IMR-90 (cell line): ENCODE results near the gene DMD.

Source experiments
- FOS ChIP-seq: fragments of 150-350 bp; IDR thresholded peaks from 2 replicates; pipeline ENCODE4 v1.6.1; 2016; ENCODE audit warnings: low read depth, low read length
- MXI1 ChIP-seq: IDR thresholded peaks from 2 replicates; pipeline ENCODE4 v1.6.1; 2012; ENCODE audit warnings: low read depth, mild to moderate bottlenecking, low read length, moderate library complexity, borderline replicate concordance
- SMC3 ChIP-seq: fragments of 150-350 bp; IDR thresholded peaks from 2 replicates; pipeline ENCODE4 v1.6.1; 2016; ENCODE audit warnings: low read depth, mild to moderate bottlenecking, antibody characterized with exemption, low read length, moderate library complexity

DNA sequence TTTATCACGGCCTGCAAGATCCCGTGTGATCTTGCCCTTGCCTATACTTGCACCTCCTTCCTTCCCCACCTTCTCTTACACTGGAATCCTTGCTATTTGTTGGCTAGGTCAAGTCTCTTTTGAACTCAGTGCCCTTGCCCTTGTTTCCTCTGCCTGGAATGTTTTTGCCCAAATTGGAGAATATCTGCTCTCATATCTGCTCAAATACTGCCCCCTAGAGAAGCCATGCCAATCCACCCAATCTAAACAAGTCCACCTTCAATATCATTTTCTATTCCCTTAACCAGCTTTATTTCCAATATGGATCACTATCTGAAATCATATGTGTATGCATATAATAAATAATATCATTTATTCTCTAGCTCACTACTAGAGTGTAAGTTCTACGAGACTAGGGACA lies 1095.3 kb downstream of the DMD start:
- TF ChIP-seq MXI1 (no peak), SMC3 (no peak), FOS (no peak)
